Anterior cingulate cortex (tissue), 58 donors: ENCODE measurements around the gene WASF2.
A peak's percentile ranks its signal among the peaks of the same experiment; 100 is the strongest.
"Not testable (repeated sequence)": the region's sequence is repeated elsewhere in the genome, so short reads cannot be mapped to it uniquely, and the experiment has no call there.

Source experiments
- DNase-seq, 58 donors: peaks; one replicate each; lab custom pipeline; 2025; lab: John Stamatoyannopoulos, UW

WASF2 gene

DNA sequence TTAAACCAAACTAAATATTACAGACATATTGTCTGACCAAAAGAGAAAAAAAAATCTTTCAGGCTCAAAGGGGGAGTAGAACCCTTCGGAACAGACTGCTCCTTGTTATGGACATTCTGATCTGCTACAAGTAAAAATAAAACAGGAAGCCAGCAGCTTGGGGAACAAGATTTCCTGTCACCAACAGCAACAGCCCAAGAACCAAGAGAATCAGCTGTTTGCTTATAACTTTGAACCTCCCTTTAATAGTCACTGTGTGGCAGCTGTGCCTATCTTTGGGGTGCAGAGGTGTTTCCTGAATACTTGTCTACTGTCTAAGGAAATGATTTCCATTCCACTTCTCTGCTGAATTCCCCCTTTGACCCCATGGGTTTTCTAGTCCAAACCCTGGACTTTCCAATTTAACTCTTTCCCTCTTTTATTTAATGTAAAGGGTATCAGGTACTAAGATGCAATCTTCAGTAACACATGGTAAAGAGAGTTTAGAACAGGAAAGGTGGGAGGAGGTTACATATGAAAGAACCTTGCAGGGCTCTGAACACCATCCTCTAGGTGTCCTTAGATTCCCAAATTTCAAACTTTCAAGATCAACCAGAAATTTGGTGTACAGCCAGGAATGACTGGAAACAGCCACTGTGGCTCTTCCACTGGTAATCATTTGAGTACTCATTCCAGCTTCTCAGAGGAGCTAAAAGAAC, 58.9 kb downstream of the WASF2 start:
- peak in 30 of 58 donors; percentile 9 to 87 (median 20) for DNase-seq

- no peak for DNase-seq
Measured at GRCh38 chr1:27429029-27429425, 60.9 kb downstream of the WASF2 start.

DNA sequence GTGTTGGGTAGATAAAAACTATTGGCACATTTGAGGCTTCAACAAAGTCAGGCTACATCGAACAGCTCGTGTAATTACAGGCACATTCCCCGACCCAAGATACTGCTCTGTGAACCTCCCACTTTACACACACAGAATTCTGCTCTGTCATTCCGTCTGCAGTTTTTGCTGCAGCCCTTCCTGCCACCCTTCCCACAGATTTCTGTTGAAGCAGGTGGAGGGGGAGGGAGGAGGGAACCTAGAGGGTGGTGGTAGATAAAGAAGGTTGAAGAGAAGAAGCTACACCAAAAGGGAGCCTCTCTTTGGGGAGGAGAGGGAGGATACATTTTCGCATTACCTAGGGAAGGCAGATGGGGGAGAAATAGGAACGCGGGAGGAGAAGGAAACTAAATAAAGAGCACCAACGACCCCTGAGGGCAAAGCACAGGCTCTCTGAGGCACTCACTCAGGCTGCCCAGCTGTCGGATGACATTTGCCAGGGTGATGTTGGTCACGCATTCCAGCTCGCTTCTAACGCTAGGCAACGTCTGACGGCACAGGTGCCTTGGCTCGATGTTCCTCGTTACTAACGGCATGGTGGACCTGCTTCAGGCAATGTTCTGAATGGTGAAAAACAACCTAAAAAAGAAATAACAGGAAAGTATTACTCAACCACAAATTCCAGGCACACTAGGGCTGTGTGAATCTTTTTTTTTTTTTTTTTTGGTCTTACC, 61.5 kb downstream of the WASF2 start:
- DNase-seq = peak in 18 of 58 donors; percentile 8 to 61 (median 25)

GRCh38 chr1:27427816-27428315, 62.1 kb downstream of the WASF2 start:
- DNase-seq = peak in 2 of 58 donors; percentile 17 to 24

DNA sequence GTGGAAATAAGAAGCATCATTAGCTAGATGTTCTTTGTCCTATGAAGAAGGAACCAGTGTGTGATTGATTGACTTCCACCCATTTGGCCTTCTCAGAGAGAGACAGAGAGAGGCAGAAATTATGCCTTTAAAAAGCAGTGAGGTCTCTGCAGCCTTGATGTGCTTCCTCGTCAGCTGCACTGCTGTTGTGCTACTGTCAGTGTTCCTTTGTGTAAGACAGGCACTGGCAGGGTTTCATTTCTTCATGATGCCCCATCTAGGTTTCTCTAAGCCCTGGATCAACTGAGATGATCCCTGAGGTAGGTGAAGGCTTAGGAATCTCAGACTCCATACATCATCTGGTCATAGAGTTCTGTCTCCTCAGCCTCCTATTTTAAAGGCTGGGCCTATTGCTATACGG, 62.6 kb downstream of the WASF2 start:
- peak in 10 of 58 donors; percentile 9 to 49 (median 23) for DNase-seq

DNA sequence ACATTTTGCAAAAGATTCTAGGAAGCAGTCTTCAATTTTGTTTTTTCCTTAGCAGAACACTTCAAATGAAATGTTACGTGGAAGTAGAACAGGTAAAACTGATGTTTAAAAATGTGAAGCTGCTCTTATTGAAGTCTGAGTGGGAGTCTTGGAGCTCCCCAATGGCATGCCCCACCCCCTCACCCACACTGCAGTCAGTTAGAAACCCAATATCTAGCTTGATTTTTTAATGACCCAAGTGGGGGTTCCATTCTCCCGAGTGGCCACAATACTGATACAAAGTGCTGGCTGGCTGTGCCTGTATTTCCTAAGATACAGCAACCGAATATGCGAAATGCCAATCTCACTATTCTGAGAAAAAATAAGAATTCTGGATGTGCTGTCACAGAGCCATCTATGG, 66.3 kb downstream of the WASF2 start:
- no peak for DNase-seq

- peak in 49 of 58 donors; percentile 29 to 89 (median 61) for DNase-seq
Measured at GRCh38 chr1:27418326-27419185, 71.4 kb downstream of the WASF2 start.

GRCh38 chr1:27417713-27418112, 72.3 kb downstream of the WASF2 start:
- DNase-seq = no peak

- peak in 11 of 58 donors; percentile 9 to 65 (median 27) for DNase-seq
Measured at GRCh38 chr1:27416387-27417111, 73.4 kb downstream of the WASF2 start.

DNA sequence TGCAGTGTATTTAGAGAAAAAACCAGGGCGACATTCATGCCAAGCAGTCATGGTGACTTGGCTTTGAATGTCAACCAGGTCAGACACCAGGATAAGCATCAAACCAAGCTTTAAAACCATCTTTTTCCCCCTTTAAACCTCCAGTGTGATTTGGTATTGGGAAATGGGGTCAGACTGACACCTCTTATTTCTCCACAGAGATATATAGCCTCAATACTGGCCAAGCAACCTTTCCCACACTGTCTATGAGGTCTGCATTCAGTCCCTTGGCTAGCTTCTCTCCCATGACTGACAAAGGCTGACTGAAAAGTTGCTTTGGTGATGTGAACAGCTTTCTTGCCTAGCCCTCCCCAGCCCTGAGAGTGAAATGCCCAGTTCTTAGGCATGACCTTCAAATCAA, 75.9 kb downstream of the WASF2 start:
- no peak for DNase-seq

DNA sequence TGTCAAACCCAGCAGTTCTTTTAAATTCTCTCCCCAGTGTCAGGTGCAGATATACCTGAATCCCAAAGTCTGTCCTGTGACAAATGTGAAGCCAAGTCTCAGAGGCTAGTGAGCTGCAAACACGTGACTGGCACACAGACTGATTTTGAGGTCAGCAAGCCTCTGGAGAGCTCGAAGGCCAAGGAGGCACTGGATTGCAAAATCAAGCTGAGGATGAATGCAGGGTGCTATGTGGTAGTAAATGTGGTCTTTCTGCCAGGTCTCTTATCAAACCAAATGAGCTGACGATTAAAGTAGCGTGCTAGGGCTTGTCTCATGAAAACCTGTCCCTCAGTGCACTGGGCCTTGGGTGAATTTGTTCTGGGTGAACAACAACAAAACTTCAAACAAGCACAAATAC, 77.0 kb downstream of the WASF2 start:
- DNase-seq = no peak

DNA sequence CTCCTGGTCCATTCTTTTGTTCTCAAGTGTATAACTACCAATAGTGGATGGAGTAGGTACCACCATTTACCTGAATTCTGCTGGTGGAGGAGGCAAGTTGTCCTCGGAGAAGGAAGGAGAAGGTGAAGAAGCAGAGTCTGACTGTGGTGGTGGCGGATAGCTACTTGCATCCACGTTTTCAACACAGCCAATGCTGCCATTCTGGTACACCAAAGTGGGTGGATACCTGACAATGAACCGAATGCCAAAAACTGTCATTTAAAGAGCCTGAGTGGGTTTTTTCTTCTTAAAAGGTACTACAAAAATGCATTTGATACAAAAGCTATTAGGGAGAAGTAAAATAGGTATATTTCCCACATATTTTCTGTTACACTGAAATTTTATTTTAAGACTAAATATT, 77.5 kb downstream of the WASF2 start:
- no peak for DNase-seq

DNA sequence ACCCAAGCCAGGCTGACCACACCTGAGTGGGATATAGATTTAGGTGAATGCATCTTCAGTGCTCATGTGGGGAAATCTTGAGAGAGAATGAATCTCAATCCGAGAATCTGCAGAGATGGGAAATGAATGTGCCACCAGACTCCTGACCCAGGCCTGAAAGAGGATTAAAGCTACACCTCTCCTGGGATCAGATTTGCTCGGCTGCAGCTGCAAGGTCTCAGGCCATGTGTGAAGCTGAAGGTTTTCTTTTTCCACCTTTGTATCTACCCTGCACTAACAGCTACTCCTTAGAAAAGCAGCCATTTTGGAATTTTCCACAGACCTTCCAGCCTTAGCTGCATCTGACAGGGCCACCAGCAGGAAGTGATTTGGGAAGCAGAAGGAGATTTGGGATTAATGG, 79.3 kb downstream of the WASF2 start:
- DNase-seq = no peak

- no peak for DNase-seq
Measured at GRCh38 chr1:27409669-27410068, 80.3 kb downstream of the WASF2 start.

- no peak for DNase-seq
Measured at GRCh38 chr1:27408151-27408550, 81.8 kb downstream of the WASF2 start.

DNA sequence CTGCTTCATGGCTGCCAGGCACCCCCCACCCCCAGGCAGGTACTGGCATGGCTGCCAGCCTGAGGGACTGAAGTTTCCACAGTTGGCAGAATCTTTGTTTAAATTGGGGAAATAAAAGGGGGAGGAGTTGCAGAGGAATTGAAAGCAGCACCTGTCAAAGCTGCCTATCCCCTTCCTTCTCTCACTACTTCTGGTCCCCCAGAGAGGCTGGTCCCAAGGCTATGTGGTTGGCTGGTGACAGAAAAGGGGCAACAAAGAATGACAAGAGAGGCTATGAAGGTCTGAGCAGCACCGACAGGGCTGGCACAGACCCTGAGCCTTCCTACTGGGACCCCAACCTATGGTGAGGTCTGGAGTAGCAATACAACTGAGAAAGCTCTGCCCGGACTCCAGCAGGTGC, 83.2 kb downstream of the WASF2 start:
- not testable (repeated sequence) for DNase-seq

- DNase-seq = peak in 11 of 58 donors; percentile 24 to 74 (median 31)
Measured at GRCh38 chr1:27406362-27406680, 83.6 kb downstream of the WASF2 start.

DNA sequence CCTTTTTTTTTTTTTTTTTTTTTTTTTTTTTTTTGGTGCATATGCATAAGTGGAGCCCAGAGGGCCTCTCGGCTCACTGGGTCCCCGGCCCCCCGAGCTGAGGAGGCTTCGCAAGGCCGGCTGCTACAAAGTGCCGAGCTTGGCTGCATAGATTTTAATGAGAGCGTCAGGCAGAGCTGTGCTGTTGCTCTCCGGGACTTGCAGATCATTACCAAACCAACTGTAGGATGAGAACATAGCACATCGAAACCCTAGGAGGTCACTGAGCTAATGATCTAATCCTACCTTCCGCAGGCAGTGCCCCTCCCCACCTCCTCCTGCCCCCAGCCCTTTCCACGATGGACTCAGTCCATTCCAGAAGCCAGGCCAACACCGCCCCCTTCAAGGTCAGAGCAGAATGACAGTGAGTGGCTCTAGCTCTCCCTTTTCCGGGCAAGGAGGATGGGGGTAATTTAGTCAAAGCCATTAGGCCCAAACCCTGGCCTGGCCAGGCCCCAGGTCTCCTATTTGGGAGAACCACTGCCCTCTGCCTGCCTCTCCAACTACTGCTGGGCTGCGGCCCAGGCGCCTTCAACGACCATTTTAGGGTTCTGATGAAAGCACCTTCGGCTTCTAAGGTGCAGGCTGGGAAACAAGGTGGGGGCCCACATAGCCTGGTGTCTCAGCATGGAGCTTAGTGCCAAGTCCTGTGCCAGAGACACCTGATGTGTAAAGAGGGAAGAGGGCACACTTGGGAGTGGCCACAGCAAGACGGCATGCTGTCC, 84.2 kb downstream of the WASF2 start:
- peak in 4 of 58 donors; percentile 19 to 74 (median 56) for DNase-seq

GRCh38 chr1:27405074-27405473, 84.9 kb downstream of the WASF2 start:
- DNase-seq = peak in 3 of 58 donors; percentile 14 to 34 (median 14)
